Neural cell (in vitro differentiated cells): ENCODE data around the gene KREMEN1.

Experiments used
- EZH2 ChIP-seq: fragments of 200-600, 300-800 bp; shearing (Covaris generic), sonication (generic); IDR thresholded peaks from 2 replicates; pipeline ENCODE4 v1.6.1; 2014; ENCODE audit warnings: antibody characterized with exemption, low read length, borderline replicate concordance, mild to moderate bottlenecking; ENCODE audit not compliant: insufficient read depth, poor library complexity, severe bottlenecking
- POLR2AphosphoS5 ChIP-seq: IDR thresholded peaks from 2 replicates; pipeline ENCODE4 v1.6.1; 2012
- RAD21 ChIP-seq: fragments of 450-650 bp; conservative IDR thresholded peaks from 2 replicates; pipeline ENCODE4 v1.6.1; 2014; ENCODE audit warnings: antibody characterized with exemption, mild to moderate bottlenecking, moderate library complexity
- REST ChIP-seq: IDR thresholded peaks from 2 replicates; pipeline ENCODE4 v1.6.1; 2012; ENCODE audit warnings: borderline replicate concordance
- SMC3 ChIP-seq: fragments of 450-650 bp; conservative IDR thresholded peaks from 2 replicates; pipeline ENCODE4 v1.6.1; 2014; ENCODE audit warnings: antibody characterized with exemption, mild to moderate bottlenecking, moderate library complexity; ENCODE audit not compliant: poor library complexity
- TAF1 ChIP-seq: IDR thresholded peaks from 2 replicates; pipeline ENCODE4 v1.6.1; 2012; ENCODE audit warnings: low read depth
- TF ChIP-seq, protein P1 (sequence below): fragments of 450-650 bp; IDR thresholded peaks from 2 replicates; pipeline ENCODE4 v1.5.1; 2014; ENCODE audit warnings: antibody characterized with exemption, mild to moderate bottlenecking, moderate library complexity; ENCODE audit not compliant: poor library complexity, severe bottlenecking

DNA sequence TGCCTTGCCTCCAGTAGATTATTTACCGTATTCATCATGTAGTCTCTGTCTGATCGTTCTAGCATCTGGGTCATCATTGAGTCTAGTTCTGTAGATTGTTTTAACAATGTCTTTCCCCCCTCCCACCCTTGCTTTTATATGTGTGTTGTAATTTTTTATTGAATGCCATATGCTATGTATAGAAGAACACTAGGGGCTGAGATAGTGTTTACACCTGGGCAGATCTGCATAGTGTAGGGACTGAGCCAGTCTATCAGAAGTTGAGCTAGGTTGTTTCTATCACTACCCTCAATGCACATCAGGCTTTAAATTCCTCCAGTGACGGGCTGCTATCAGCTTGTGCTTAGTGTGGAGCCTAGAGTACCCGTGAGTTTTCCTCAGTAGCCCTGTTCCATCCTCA is 61.6 kb downstream of the KREMEN1 start:
- TF ChIP-seq, protein P1, sequence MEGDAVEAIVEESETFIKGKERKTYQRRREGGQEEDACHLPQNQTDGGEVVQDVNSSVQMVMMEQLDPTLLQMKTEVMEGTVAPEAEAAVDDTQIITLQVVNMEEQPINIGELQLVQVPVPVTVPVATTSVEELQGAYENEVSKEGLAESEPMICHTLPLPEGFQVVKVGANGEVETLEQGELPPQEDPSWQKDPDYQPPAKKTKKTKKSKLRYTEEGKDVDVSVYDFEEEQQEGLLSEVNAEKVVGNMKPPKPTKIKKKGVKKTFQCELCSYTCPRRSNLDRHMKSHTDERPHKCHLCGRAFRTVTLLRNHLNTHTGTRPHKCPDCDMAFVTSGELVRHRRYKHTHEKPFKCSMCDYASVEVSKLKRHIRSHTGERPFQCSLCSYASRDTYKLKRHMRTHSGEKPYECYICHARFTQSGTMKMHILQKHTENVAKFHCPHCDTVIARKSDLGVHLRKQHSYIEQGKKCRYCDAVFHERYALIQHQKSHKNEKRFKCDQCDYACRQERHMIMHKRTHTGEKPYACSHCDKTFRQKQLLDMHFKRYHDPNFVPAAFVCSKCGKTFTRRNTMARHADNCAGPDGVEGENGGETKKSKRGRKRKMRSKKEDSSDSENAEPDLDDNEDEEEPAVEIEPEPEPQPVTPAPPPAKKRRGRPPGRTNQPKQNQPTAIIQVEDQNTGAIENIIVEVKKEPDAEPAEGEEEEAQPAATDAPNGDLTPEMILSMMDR: no peak
- TF ChIP-seq EZH2 (no peak), POLR2AphosphoS5 (no peak), RAD21 (no peak), REST (no peak), TAF1 (no peak), SMC3 (no peak)
